Measurements from ENCODE around the gene NAAA. TPM values are rescaled to one million over a fixed set of nuclear protein-coding genes. Genes with fewer than 3 reads are reported as not detected.

NAAA gene
- total RNA-seq, 1 experiment from 2014 or later = 17.0 TPM

- intact Hi-C loops (cut with micrococcal nuclease) = loop anchor here (5.0 kb wide), 1 partner anchor 151 kb away; no protein-coding TSS in a partner anchor
- peak; percentile 88 for ATAC-seq
- no peak overlapping the region for H2AFZ ChIP-seq (ENCODE audit: low read depth, low read length, poor library complexity, severe bottlenecking)
- DNase-seq (ENCODE audit: low read depth, low spot score) = peak; percentile 13
- H3K4me2 ChIP-seq (ENCODE audit: low read length) = no peak overlapping the region
- no peaks in the 10 kb centered on the region; a peak in 1 of 4 replicates for H3K4me1 ChIP-seq (ENCODE audit: control insufficient read depth in 1 of 2, insufficient read depth in 2 of 2, low read length in 2 of 2)
- POLR2A ChIA-PET = no interaction called here
- BruUV-seq (replicated peaks) = no TSS peak
- RAD21 ChIA-PET (ENCODE audit: low non-redundant PET in 1 of 2, low total read pairs in 2 of 2, uncharacterized antibody in 2 of 2, unreplicated experiment in 2 of 2) = interaction anchor here (0.6 to 1.5 kb wide), 2 partner anchors 80 to 171 kb away, joined by 3 to 6 read pairs; no protein-coding TSS in a partner anchor
- no peaks in the 10 kb centered on the region for H3K27me3 ChIP-seq (ENCODE audit: insufficient read depth, low read length)
- CTCF ChIA-PET = interaction anchor here (0.7 to 1.6 kb wide), 10 partner anchors 9 to 264 kb away, joined by 3 to 12 read pairs (median 4); partner anchors contain the start of genes NAAA and PPEF2
- no peak overlapping the region for H3K27ac ChIP-seq (ENCODE audit: low read depth, low read length)
- no peak overlapping the region for H3K9ac ChIP-seq (ENCODE audit: low read length)
- peaks cover 0 to 8% of the 10 kb centered on the region in 2 experiments; a peak in 2 of 4 replicates for H3K36me3 ChIP-seq (ENCODE audit: control insufficient read depth in 1 of 2, insufficient read depth in 2 of 2, low read length in 2 of 2)
- H3K9me2 ChIP-seq (ENCODE audit: insufficient read depth) = no peaks in the 10 kb centered on the region
- H3K4me3 ChIP-seq (replicated peaks in 1 of 2; ENCODE audit: low read depth in 1 of 2, low read length in 2 of 2) = no peak overlapping the region
- H3K9me3 ChIP-seq (ENCODE audit: control insufficient read depth in 1 of 2, insufficient read depth in 1 of 2, low read depth in 1 of 2, low read length in 2 of 2) = peaks cover 0 to 3% of the 10 kb centered on the region in 2 experiments; a peak in 1 of 4 replicates
- no peaks in the 10 kb centered on the region for H3K79me2 ChIP-seq (ENCODE audit: insufficient read depth, low read length)
- 0 out of 2 replicates have a peak, but pooled peaks have one; percentile 25 for TF ChIP-seq SRF (IDR thresholded peaks at IDR 0.05; ENCODE audit: low read depth)
- no peak for TF ChIP-seq ZFX (IDR thresholded peaks at IDR 0.05)
- TF ChIP-seq JUND (IDR thresholded peaks at IDR 0.05) = 0 out of 2 replicates have a peak, but pooled peaks have one; percentile 13
- no peak for TF ChIP-seq MAX (IDR thresholded peaks at IDR 0.05)
- peak; percentile 72 for TF ChIP-seq RAD21 (IDR thresholded peaks at IDR 0.05; ENCODE audit: low read depth)
- no peak for TF ChIP-seq YY1 (IDR thresholded peaks at IDR 0.05; ENCODE audit: extremely low read depth, insufficient replicate concordance, low read depth, low read length)
- TF ChIP-seq TCF7L2 (IDR thresholded peaks at IDR 0.05; ENCODE audit: borderline replicate concordance, extremely low read depth, insufficient read depth, insufficient read length) = no peak
- TF ChIP-seq POLR2AphosphoS5 (IDR thresholded peaks at IDR 0.05; ENCODE audit: low read depth, low read length) = no peak
- TF ChIP-seq ELF1 (IDR thresholded peaks at IDR 0.05; ENCODE audit: borderline replicate concordance, low read depth) = no peak
- TF ChIP-seq EGR1 (IDR thresholded peaks at IDR 0.05; ENCODE audit: low read depth) = no peak
- TF ChIP-seq CEBPB (IDR thresholded peaks at IDR 0.05; ENCODE audit: low read depth) = no peak
- peak; percentile 62 to 88 (median 76) for TF ChIP-seq CTCF (IDR thresholded peaks at IDR 0.05 in 2 of 3, conservative IDR thresholded peaks at IDR 0.05 in 1 of 3; ENCODE audit: borderline replicate concordance in 1 of 3, insufficient read depth in 1 of 3, low read depth in 2 of 3, low read length in 2 of 3)
- TF ChIP-seq CBX3 (IDR thresholded peaks at IDR 0.05; ENCODE audit: low read depth) = 0 out of 2 replicates have a peak, but pooled peaks have one; percentile 13
- H4K20me1 ChIP-seq (ENCODE audit: insufficient read depth) = no peaks in the 10 kb centered on the region
Observed at GRCh38 chr4:75916091-75916661, 24.6 kb downstream of the NAAA start.

All from HCT116 (cell line).